ENCODE results near the gene TPPP. TPM values are rescaled to one million over a fixed set of nuclear protein-coding genes. Genes with fewer than 3 reads are reported as not detected.

TPPP gene
- total and polyA plus RNA-seq, 9 donors: 1.1 to 8.8 (median 2.3) TPM

DNA sequence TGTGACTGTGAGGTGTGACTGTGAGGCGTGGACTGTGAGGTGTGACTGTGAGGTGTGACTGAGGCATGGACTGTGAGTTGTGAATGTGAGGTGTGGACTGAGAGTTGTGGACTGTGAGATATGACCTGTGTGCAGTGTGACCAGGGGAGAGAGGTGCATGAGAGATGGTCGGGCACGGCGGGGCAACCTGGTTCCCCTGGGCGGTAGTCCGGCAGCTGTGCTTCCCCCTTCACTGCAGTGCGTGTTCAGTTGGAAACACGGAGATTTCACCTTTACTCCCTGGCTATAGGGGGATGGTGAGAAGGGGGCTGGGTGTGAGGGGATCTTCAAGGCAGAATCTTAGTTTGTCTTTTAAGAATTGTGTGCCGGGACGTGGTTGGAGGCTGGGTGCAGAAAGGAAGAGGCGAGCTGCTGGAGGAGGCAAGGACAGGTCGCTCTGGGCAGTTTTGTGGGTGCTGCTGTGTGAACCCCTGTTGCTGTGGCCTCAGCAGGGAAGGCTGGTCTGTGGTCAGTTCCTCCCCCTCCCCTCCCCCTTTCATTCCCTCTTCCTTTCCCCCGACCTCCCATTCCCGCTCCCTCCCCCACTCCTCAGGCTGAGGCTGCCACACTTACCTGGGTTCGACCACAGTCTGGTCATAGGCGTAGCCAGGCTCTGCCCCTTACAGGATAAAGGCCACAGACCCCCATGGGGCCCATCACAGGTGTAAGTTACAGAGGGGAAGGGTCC is 41.7 kb downstream of the TPPP start:
- intact Hi-C loops (cut with DNase I): no loop called here
- 84 to 92% (median 88%) methylated on average over 16 of the region's 16 CpGs for WGBS, 3 donors

GRCh38 chr5:647727-648126 is 45.4 kb downstream of the TPPP start:
- no peak for DNase-seq
- 94 to 97% (median 97%) methylated on average over 9 of the region's 9 CpGs for WGBS, 3 donors
- H3K27ac ChIP-seq: no peak overlapping the region
- peaks cover 4% of the 10 kb centered on the region for H3K4me1 ChIP-seq (ENCODE audit: insufficient read depth)
- H3K27me3 ChIP-seq: no peaks in the 10 kb centered on the region
- H3K36me3 ChIP-seq: no peaks in the 10 kb centered on the region
- TF ChIP-seq POLR2A (IDR thresholded peaks at IDR 0.05): no peak
- TF ChIP-seq, protein P1, sequence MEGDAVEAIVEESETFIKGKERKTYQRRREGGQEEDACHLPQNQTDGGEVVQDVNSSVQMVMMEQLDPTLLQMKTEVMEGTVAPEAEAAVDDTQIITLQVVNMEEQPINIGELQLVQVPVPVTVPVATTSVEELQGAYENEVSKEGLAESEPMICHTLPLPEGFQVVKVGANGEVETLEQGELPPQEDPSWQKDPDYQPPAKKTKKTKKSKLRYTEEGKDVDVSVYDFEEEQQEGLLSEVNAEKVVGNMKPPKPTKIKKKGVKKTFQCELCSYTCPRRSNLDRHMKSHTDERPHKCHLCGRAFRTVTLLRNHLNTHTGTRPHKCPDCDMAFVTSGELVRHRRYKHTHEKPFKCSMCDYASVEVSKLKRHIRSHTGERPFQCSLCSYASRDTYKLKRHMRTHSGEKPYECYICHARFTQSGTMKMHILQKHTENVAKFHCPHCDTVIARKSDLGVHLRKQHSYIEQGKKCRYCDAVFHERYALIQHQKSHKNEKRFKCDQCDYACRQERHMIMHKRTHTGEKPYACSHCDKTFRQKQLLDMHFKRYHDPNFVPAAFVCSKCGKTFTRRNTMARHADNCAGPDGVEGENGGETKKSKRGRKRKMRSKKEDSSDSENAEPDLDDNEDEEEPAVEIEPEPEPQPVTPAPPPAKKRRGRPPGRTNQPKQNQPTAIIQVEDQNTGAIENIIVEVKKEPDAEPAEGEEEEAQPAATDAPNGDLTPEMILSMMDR (IDR thresholded peaks at IDR 0.05): no peak
- TF ChIP-seq EP300 (IDR thresholded peaks at IDR 0.05): no peak
- H3K9me3 ChIP-seq: no peaks in the 10 kb centered on the region
- no peak overlapping the region for H3K4me3 ChIP-seq
- intact Hi-C loops (cut with DNase I): no loop called here

More for the DNA sequence above, 41.7 kb downstream of the TPPP start:
- H3K4me3 ChIP-seq: no peak overlapping the region
- no peaks in the 10 kb centered on the region for H3K27me3 ChIP-seq
- H3K9me3 ChIP-seq: no peaks in the 10 kb centered on the region
- peaks cover 2% of the 10 kb centered on the region for H3K4me1 ChIP-seq (ENCODE audit: insufficient read depth)
- TF ChIP-seq, protein P1 (IDR thresholded peaks at IDR 0.05): no peak
- TF ChIP-seq POLR2A (IDR thresholded peaks at IDR 0.05) (no peak), EP300 (IDR thresholded peaks at IDR 0.05) (no peak)
- DNase-seq: peak in 1 of 5 donors; percentile 15
- H3K36me3 ChIP-seq: no peaks in the 10 kb centered on the region
- no peak overlapping the region for H3K27ac ChIP-seq

DNA sequence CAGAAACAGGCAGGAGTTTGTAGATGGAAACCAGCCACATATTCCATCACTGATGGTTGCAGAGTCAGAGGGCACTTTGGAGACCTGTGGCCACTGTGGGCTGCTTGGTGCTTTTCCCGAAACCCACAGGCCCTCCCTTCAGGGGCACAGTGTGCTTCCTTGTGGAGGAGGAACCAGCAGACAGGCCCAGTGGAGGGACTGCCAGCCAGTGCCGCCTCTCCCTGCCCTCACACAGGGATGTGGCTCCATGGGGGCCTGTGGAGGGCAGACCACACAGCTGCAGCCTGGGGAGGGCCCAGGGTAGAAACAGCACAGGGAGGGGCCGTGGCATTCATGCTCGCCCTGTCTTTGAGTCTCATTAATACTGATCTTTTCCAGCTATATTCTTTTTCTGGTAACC is 45.8 kb downstream of the TPPP start:
- Histone ChIP-seq H3K4me1 (ENCODE audit: insufficient read depth) (peaks cover 4% of the 10 kb centered on the region), H3K9me3 (no peaks in the 10 kb centered on the region), H3K4me3 (no peak overlapping the region), H3K36me3 (no peaks in the 10 kb centered on the region), H3K27me3 (no peaks in the 10 kb centered on the region), H3K27ac (no peak overlapping the region)
- TF ChIP-seq, protein P1 (IDR thresholded peaks at IDR 0.05): no peak
- TF ChIP-seq EP300 (IDR thresholded peaks at IDR 0.05) (no peak), POLR2A (IDR thresholded peaks at IDR 0.05) (no peak)
- whole genome bisulfite sequencing, 3 donors: 92 to 97% (median 95%) methylated on average over 4 of the region's 4 CpGs
- DNase-seq: no peak
- intact Hi-C loops (cut with DNase I): no loop called here

DNA sequence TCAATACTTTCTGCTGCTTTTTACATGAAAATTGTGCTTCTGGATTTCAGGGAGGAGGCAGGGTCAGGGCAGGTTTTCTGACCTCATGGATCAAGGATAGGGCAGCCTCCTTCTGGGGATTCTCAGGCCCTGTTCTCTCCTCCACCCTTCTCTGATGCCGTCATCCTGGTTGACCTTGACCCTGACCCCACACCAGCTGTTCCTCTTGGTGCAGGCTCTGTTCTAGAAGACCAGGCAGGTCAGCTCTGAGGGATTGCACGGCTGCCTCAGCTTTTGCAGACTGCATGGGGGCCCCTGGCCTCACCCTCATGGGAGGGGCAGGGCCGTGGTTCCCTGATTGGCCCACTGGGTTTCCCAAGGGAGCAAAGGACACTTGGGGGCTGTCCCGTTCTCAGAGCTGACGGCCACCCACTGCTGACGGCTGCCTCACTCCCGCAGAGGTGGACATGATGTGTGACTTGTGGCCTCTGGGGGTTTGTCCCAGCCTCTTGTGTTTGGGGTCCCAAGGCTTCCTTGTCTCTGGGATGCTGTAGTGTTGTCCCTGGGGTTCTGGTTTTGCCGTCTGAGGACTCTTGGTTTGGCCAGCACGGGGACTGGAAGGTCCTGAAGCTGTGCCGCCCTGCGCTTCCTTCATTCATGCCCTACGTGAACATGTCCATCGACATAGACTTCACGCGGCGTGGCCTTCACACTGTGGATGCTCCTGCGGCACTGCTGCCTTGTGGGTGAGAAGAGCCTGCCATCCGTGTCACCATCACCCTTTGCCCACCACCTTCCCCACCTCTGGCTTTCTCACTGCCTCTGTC is 46.6 kb downstream of the TPPP start:
- peak; percentile 76 to 90 (median 81) for DNase-seq
- Histone ChIP-seq H3K4me1 (ENCODE audit: insufficient read depth) (peaks cover 4% of the 10 kb centered on the region), H3K4me3 (no peak overlapping the region), H3K9me3 (no peaks in the 10 kb centered on the region), H3K36me3 (no peaks in the 10 kb centered on the region), H3K27ac (no peak overlapping the region), H3K27me3 (no peaks in the 10 kb centered on the region)
- 78 to 82% (median 78%) methylated on average over 14 to 18 of the region's 18 CpGs for WGBS, 3 donors
- TF ChIP-seq POLR2A (IDR thresholded peaks at IDR 0.05) (no peak), EP300 (IDR thresholded peaks at IDR 0.05) (no peak)
- TF ChIP-seq, protein P1 (IDR thresholded peaks at IDR 0.05): no peak
- intact Hi-C loops (cut with DNase I): no loop called here

All from ovary (tissue), 9 donors.